Neuronal stem cell (in vitro differentiated cells): ENCODE data around the gene HIPK2.

ENCODE experiments used
- DNase-seq: peaks from one replicate; pipeline ENCODE4 v3.0.0-alpha.2; 2013; ENCODE audit warnings: low spot score
- H2AFZ ChIP-seq: one replicate; pipeline ENCODE4 v1.6.1; 2013; ENCODE audit warnings: mild to moderate bottlenecking, low read length, inconsistent platforms
- H2AK5ac ChIP-seq: 2 replicates; pipeline ENCODE4 v1.6.1; 2013; ENCODE audit warnings: low read depth, mild to moderate bottlenecking, inconsistent platforms, low read length, moderate library complexity, mixed read lengths
- H2BK120ac ChIP-seq: 2 replicates; pipeline ENCODE4 v1.6.1; 2013; ENCODE audit warnings: low read depth, mild to moderate bottlenecking, inconsistent platforms, low read length, moderate library complexity, mixed read lengths
- H2BK12ac ChIP-seq: one replicate; pipeline ENCODE4 v1.6.1; 2013; ENCODE audit warnings: low read length, inconsistent platforms
- H2BK15ac ChIP-seq: 2 replicates; pipeline ENCODE4 v1.6.1; 2013; ENCODE audit warnings: mild to moderate bottlenecking, low read length, inconsistent platforms, mixed read lengths
- H2BK5ac ChIP-seq: one replicate; pipeline ENCODE4 v1.6.1; 2013; ENCODE audit warnings: inconsistent platforms, mild to moderate bottlenecking, low read length, moderate library complexity
- H3K14ac ChIP-seq: one replicate; pipeline ENCODE4 v1.6.1; 2013; ENCODE audit warnings: low read length, inconsistent platforms
- H3K18ac ChIP-seq: 2 replicates; pipeline ENCODE4 v1.6.1; 2013; ENCODE audit warnings: low read length, inconsistent platforms
- H3K23ac ChIP-seq: 2 replicates; pipeline ENCODE4 v1.6.1; 2013; ENCODE audit warnings: low read depth, mild to moderate bottlenecking, mixed read lengths, low read length, inconsistent platforms; ENCODE audit not compliant: poor library complexity
- H3K27ac ChIP-seq: replicated peaks from 3 replicates; pipeline ENCODE4 v1.5.1; 2013; ENCODE audit warnings: low read length, inconsistent platforms
- H3K27me3 ChIP-seq, 3 experiments: 2 replicates each; pipeline ENCODE4 v1.6.1; 2013; ENCODE audit warnings: low read length in 3 of 3, mild to moderate bottlenecking in 2 of 3, inconsistent platforms in 1 of 3, low read depth in 1 of 3, mixed read lengths in 1 of 3, moderate library complexity in 1 of 3; ENCODE audit not compliant: control insufficient read depth in 3 of 3, insufficient read depth in 3 of 3
- H3K36me3 ChIP-seq, 2 donors: replicated peaks in 1 of 2; 2 replicates each; pipeline ENCODE4 v1.6.1; 2013; ENCODE audit warnings: low read length in 2 of 2; ENCODE audit not compliant: control insufficient read depth in 2 of 2, insufficient read depth in 2 of 2
- H3K4ac ChIP-seq: 2 replicates; pipeline ENCODE4 v1.6.1; 2013; ENCODE audit warnings: inconsistent platforms, mild to moderate bottlenecking, low read length, moderate library complexity
- H3K4me1 ChIP-seq, 2 donors: 1 replicate in 1 of 2; 2 replicates in 1 of 2; pipeline ENCODE4 v1.6.1; 2013; ENCODE audit warnings: low read length in 2 of 2, low read depth in 1 of 2; ENCODE audit not compliant: control insufficient read depth in 2 of 2, insufficient read depth in 1 of 2
- H3K4me2 ChIP-seq: one replicate; pipeline ENCODE4 v1.6.1; 2013; ENCODE audit warnings: mild to moderate bottlenecking, low read length, inconsistent platforms; ENCODE audit not compliant: insufficient read depth, poor library complexity, severe bottlenecking
- H3K4me3 ChIP-seq, 2 donors: 2 replicates each; pipeline ENCODE4 v1.5.1; 2013; ENCODE audit warnings: low read length in 2 of 2, mild to moderate bottlenecking in 2 of 2, inconsistent platforms in 1 of 2, moderate library complexity in 1 of 2
- H3K79me1 ChIP-seq: one replicate; pipeline ENCODE4 v1.6.1; 2013; ENCODE audit warnings: low read depth, mild to moderate bottlenecking, inconsistent platforms, low read length, moderate library complexity
- H3K9ac ChIP-seq: one replicate; pipeline ENCODE4 v1.6.1; 2013; ENCODE audit warnings: mild to moderate bottlenecking, low read depth, low read length, inconsistent platforms; ENCODE audit not compliant: poor library complexity
- H3K9me3 ChIP-seq, 2 donors: replicated peaks in 1 of 2; 2 replicates each; pipeline versions ENCODE3 to v1.6.1; 2013; ENCODE audit warnings: low read length in 2 of 2, mild to moderate bottlenecking in 2 of 2, inconsistent platforms in 1 of 2, low read depth in 1 of 2, mixed read lengths in 1 of 2, moderate library complexity in 1 of 2; ENCODE audit not compliant: control insufficient read depth in 2 of 2, insufficient read depth in 1 of 2
- H4K8ac ChIP-seq: one replicate; pipeline ENCODE4 v1.6.1; 2013; ENCODE audit warnings: low read depth, mild to moderate bottlenecking, inconsistent platforms, low read length, moderate library complexity
- H4K91ac ChIP-seq: one replicate; pipeline ENCODE4 v1.6.1; 2013; ENCODE audit warnings: low read length, low read depth, mild to moderate bottlenecking, inconsistent platforms; ENCODE audit not compliant: poor library complexity
- WGBS, 2 donors: extraction: QIAGEN DNeasy Blood & Tissue Kit; methylation state at CpG; one replicate each; pipeline ENCODE4 v1.1.7; 2013; ENCODE audit warnings: missing lambda C conversion rate in 2 of 2, mixed read lengths in 1 of 2; ENCODE audit not compliant: insufficient read length in 2 of 2, insufficient replicate concordance in 1 of 2; ENCODE audit errors: extremely low coverage in 2 of 2; 5-methylcytosine and 5-hydroxymethylcytosine counted together

HIPK2 gene

GRCh38 chr7:139600306-139600705, 177.5 kb downstream of the HIPK2 start:
- Histone ChIP-seq H3K4me1 (no peaks in the 10 kb centered on the region), H3K36me3 (peaks cover 29 to 92% of the 10 kb centered on the region in 2 donors), H3K9me3 (peaks cover 0 to 1% of the 10 kb centered on the region in 2 donors), H3K4me2 (no peak overlapping the region), H2BK5ac (no peak overlapping the region), H2AK5ac (no peak overlapping the region), H3K4me3 (peak overlapping the region in 1 of 2 donors; percentile 9), H2AFZ (no peak overlapping the region), H2BK120ac (no peak overlapping the region), H3K9ac (no peak overlapping the region), H3K23ac (no peak overlapping the region), H3K27me3 (no peaks in the 10 kb centered on the region), H4K8ac (no peak overlapping the region), H3K79me1 (no peaks in the 10 kb centered on the region), H3K14ac (no peak overlapping the region), H3K27ac (no peak overlapping the region), H3K4ac (no peak overlapping the region), H2BK15ac (no peak overlapping the region), H3K18ac (no peak overlapping the region), H4K91ac (no peak overlapping the region), H2BK12ac (no peak overlapping the region)
- no CpG with 5 or more reads among the region's 8 CpGs for WGBS, 2 donors
- no peak for DNase-seq

GRCh38 chr7:139598642-139599041, 179.2 kb downstream of the HIPK2 start:
- DNase-seq: no peak
- no CpG with 5 or more reads among the region's 1 CpG for WGBS, 2 donors
- no peak overlapping the region for H4K91ac ChIP-seq
- no peak overlapping the region for H2BK120ac ChIP-seq
- H3K14ac ChIP-seq: no peak overlapping the region
- H3K9ac ChIP-seq: no peak overlapping the region
- H2BK12ac ChIP-seq: no peak overlapping the region
- no peak overlapping the region for H3K4me2 ChIP-seq
- no peaks in the 10 kb centered on the region for H3K4me1 ChIP-seq
- H2BK15ac ChIP-seq: no peak overlapping the region
- H3K36me3 ChIP-seq: peaks cover 37 to 96% of the 10 kb centered on the region in 2 donors
- no peak overlapping the region for H3K18ac ChIP-seq
- H3K27ac ChIP-seq: no peak overlapping the region
- H2BK5ac ChIP-seq: no peak overlapping the region
- H3K79me1 ChIP-seq: no peaks in the 10 kb centered on the region
- no peaks in the 10 kb centered on the region for H3K27me3 ChIP-seq
- H3K4me3 ChIP-seq: no peak overlapping the region
- H3K23ac ChIP-seq: no peak overlapping the region
- H3K4ac ChIP-seq: no peak overlapping the region
- no peak overlapping the region for H4K8ac ChIP-seq
- no peak overlapping the region for H2AK5ac ChIP-seq
- H2AFZ ChIP-seq: no peak overlapping the region
- no peaks in the 10 kb centered on the region for H3K9me3 ChIP-seq

- no peak overlapping the region for H4K8ac ChIP-seq
- no peaks in the 10 kb centered on the region for H3K79me1 ChIP-seq
- H3K4me2 ChIP-seq: no peak overlapping the region
- no peaks in the 10 kb centered on the region for H3K4me1 ChIP-seq
- H2BK120ac ChIP-seq: no peak overlapping the region
- H3K23ac ChIP-seq: no peak overlapping the region
- H3K14ac ChIP-seq: no peak overlapping the region
- no peak overlapping the region for H4K91ac ChIP-seq
- no peak overlapping the region for H2BK5ac ChIP-seq
- WGBS, 2 donors: no CpG with 5 or more reads among the region's 5 CpGs
- no peak overlapping the region for H2BK15ac ChIP-seq
- H3K9ac ChIP-seq: no peak overlapping the region
- no peak overlapping the region for H3K27ac ChIP-seq
- no peak for DNase-seq
- no peaks in the 10 kb centered on the region for H3K27me3 ChIP-seq
- H3K4ac ChIP-seq: no peak overlapping the region
- H3K36me3 ChIP-seq: peaks cover 37 to 97% of the 10 kb centered on the region in 2 donors
- H2AFZ ChIP-seq: no peak overlapping the region
- H3K18ac ChIP-seq: no peak overlapping the region
- H3K4me3 ChIP-seq: no peak overlapping the region
- no peaks in the 10 kb centered on the region for H3K9me3 ChIP-seq
- no peak overlapping the region for H2AK5ac ChIP-seq
- H2BK12ac ChIP-seq: no peak overlapping the region
These were observed 180.8 kb downstream of the HIPK2 start for GRCh38 chr7:139597028-139597427.

- peaks cover 37 to 99% of the 10 kb centered on the region in 2 donors for H3K36me3 ChIP-seq
- H2AK5ac ChIP-seq: no peak overlapping the region
- peak overlapping the region; percentile 44 for H3K14ac ChIP-seq
- no peak overlapping the region for H2BK12ac ChIP-seq
- H3K23ac ChIP-seq: peak overlapping the region; percentile 80
- DNase-seq: no peak
- H3K27me3 ChIP-seq: no peaks in the 10 kb centered on the region
- no CpG with 5 or more reads among the region's 17 CpGs for WGBS, 2 donors
- H3K79me1 ChIP-seq: no peaks in the 10 kb centered on the region
- no peak overlapping the region for H2BK5ac ChIP-seq
- H4K8ac ChIP-seq: no peak overlapping the region
- no peak overlapping the region for H2BK120ac ChIP-seq
- H3K18ac ChIP-seq: no peak overlapping the region
- H3K4me1 ChIP-seq: no peaks in the 10 kb centered on the region
- H3K4me2 ChIP-seq: no peak overlapping the region
- no peak overlapping the region for H3K4ac ChIP-seq
- no peaks in the 10 kb centered on the region for H3K9me3 ChIP-seq
- H2AFZ ChIP-seq: no peak overlapping the region
- peak overlapping the region; percentile 45 for H3K9ac ChIP-seq
- H3K4me3 ChIP-seq: no peak overlapping the region
- no peak overlapping the region for H3K27ac ChIP-seq
- no peak overlapping the region for H2BK15ac ChIP-seq
- H4K91ac ChIP-seq: no peak overlapping the region
These were observed 181.2 kb downstream of the HIPK2 start for GRCh38 chr7:139596626-139597025.
